ENCODE measurements around the gene PPP1R16B.
A peak's percentile ranks its signal among the peaks of the same experiment; 100 is the strongest.

PPP1R16B gene

GRCh38 chr20:38962044-38962927, 156.8 kb downstream of the PPP1R16B start, which contains the start of gene DHX35 (continued):
- TF ChIP-seq ZNF280C (tag by site-specific recombination; IDR thresholded peaks at IDR 0.05) (no peak), KLF8 (tag by site-specific recombination; IDR thresholded peaks at IDR 0.05) (peak; percentile 93), ZNF239 (tag by site-specific recombination; IDR thresholded peaks at IDR 0.05) (no peak), KLF17 (tag by site-specific recombination; IDR thresholded peaks at IDR 0.05) (0 out of 2 replicates have a peak, but pooled peaks have one; percentile 17), BCL11A (tag by site-specific recombination; IDR thresholded peaks at IDR 0.05; ENCODE audit: low read depth) (no peak), ZBTB49 (tag by site-specific recombination; IDR thresholded peaks at IDR 0.05; ENCODE audit: low read depth) (no peak), ZNF785 (tag by site-specific recombination; IDR thresholded peaks at IDR 0.05) (no peak), ZSCAN18 (tag by site-specific recombination; IDR thresholded peaks at IDR 0.05) (no peak), ZBTB48 (tag by site-specific recombination; IDR thresholded peaks at IDR 0.05) (no peak), ZNF354C (tag by site-specific recombination; IDR thresholded peaks at IDR 0.05; ENCODE audit: borderline replicate concordance, low read depth) (no peak), ZNF707 (tag by site-specific recombination; IDR thresholded peaks at IDR 0.05) (no peak), ZNF521 (tag by site-specific recombination; IDR thresholded peaks at IDR 0.05) (no peak), ZBTB7A (tag by site-specific recombination; IDR thresholded peaks at IDR 0.05; ENCODE audit: low read depth) (0 out of 2 replicates have a peak, but pooled peaks have one; percentile 69), ZNF184 (tag by site-specific recombination; IDR thresholded peaks at IDR 0.05) (no peak), SP2 (tag by site-specific recombination; IDR thresholded peaks at IDR 0.05) (peak; percentile 85), ZNF211 (tag by site-specific recombination; IDR thresholded peaks at IDR 0.05; ENCODE audit: low read depth) (no peak), ZNF138 (tag by site-specific recombination; IDR thresholded peaks at IDR 0.05; ENCODE audit: borderline replicate concordance) (no peak)
- TF ChIP-seq, protein P1, sequence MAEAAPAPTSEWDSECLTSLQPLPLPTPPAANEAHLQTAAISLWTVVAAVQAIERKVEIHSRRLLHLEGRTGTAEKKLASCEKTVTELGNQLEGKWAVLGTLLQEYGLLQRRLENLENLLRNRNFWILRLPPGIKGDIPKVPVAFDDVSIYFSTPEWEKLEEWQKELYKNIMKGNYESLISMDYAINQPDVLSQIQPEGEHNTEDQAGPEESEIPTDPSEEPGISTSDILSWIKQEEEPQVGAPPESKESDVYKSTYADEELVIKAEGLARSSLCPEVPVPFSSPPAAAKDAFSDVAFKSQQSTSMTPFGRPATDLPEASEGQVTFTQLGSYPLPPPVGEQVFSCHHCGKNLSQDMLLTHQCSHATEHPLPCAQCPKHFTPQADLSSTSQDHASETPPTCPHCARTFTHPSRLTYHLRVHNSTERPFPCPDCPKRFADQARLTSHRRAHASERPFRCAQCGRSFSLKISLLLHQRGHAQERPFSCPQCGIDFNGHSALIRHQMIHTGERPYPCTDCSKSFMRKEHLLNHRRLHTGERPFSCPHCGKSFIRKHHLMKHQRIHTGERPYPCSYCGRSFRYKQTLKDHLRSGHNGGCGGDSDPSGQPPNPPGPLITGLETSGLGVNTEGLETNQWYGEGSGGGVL (tag by site-specific recombination; IDR thresholded peaks at IDR 0.05): no peak
